Right forelimb (tissue), 1 donor: ENCODE data around the gene ZKSCAN7.
"Not testable (repeated sequence)": the region's sequence is repeated elsewhere in the genome, so short reads cannot be mapped to it uniquely, and the experiment has no call there.

Experiments used
- DNase-seq: peaks from one replicate; pipeline ENCODE4 v3.0.0-alpha.2; 2018

The ZKSCAN7 gene

DNA sequence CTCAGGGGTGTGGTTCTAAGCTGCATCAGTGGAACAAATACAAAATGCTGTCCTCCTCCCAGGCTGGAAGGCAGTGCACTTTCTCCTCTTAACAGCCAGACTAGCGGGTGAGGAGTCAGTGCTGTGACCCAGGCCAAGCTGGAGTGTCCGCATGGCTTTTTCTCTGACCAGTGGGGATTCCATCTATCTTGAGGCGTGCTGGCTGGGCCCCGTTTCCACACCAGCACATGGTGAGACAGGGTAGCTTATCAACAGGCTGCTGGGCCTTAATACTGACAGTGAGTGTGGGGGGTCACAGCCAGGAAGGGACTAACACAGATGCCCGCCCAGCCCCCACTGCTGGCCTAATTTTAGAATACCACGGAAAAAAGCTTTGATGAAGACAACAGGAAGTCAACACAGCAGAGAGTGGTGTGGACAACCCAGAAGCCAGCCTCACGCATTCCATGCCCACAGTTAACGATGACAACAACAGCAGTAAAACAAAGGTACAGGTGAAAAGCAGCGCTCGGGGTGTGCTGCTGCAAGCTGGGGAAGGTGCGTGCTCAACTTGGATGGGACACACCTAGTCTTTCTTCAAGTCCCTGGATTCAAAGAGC is 22.5 kb downstream of the ZKSCAN7 start:
- not testable (repeated sequence) for DNase-seq

GRCh38 chr3:44578316-44578715 is 23.3 kb downstream of the ZKSCAN7 start:
- DNase-seq: not testable (repeated sequence)

- not testable (repeated sequence) for DNase-seq
Observed at GRCh38 chr3:44578924-44579515, 24.0 kb downstream of the ZKSCAN7 start.

DNA sequence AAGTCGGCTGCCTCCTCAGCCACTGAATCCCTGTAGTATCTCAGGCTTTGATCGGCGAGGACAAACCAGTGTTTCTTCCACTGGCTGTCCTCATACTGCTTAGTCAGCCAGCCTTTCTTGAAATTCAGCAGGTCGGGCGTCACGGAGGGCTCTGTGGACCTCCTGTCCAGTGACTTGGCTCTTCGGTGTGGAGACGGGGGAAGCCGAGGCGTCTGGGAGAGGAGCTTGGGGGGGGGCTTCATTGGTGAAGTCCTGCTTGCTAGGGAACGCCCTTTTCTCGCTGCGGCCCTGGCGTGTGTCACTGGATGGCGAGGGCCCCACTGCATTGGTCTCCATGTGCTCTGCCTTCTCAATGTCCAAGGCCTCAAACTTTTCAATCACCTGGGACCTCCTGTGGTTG is 24.8 kb downstream of the ZKSCAN7 start:
- DNase-seq: not testable (repeated sequence)

- not testable (repeated sequence) for DNase-seq
Observed at GRCh38 chr3:44580971-44581370, 26.0 kb downstream of the ZKSCAN7 start.

DNA sequence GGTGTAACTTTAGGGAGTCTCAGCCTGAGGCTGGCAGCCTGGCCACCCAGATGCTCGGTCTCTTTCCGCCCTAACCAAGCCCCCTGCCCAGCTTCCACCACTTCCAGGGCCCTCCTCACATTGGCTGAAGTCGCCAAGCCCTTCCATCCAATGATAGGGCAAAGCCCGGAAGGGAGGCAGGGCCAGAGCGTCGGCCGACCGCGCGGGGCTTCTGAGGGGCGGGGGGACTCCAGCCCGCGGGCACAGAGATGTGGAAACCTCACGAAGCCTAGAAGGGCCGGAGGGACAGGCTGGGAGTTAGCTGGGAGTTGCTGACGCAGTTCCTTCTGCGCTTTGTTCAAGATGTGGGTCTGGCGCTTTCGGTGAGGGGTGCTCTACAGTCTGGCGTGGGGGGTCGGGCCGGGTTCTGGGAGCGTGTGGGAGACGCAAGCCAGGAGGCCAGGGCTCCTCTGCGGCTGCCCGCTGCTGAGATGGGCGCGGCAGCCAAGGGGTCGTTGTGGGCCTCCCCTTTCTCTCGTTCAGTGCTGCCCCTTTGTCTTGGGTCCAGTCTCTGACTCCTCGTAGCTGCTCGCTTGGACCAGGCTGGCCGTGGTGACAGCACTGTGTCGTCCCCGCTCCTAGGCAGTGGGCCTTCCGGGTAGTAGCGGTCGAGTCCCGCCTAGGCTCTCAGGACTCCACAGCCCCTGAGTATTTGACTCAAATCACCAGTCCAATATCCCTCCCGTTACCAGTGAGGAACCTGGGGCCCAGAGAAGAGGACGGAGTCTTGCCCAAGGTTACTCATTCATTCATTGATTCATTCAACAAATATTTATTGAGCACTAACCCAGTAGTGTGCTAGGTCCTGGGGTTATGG is 29.9 kb downstream of the ZKSCAN7 start, which contains the start of gene ZNF660:
Gene ZNF660 (plus strand): TSS at position 319 of the 856 bp plus-strand sequence. CDS start 9,230 bp downstream, outside the sequence.
- DNase-seq: peak; percentile 87

DNA sequence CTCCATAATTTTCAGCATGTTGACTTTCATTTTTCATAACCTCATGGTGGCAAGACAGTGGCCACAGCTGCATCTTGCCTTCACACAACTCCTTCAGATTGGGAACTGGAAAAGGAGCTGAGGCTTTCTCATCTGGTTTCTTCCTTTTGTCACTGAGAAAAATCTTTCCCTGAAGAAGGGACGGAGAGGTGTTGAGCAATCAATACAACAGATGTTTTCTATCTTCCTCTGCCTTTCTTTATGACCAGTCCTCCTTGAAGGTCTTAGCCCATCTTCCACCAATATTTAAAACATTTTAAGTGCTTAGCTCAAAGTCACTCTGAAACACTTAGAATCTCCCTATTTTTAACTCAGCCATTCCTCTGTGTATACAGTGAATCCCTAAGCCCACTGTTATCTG is 41.6 kb downstream of the ZKSCAN7 start:
- no peak for DNase-seq

- DNase-seq: no peak
Observed at GRCh38 chr3:44601749-44602148, 46.8 kb downstream of the ZKSCAN7 start.

GRCh38 chr3:44612678-44613077 is 57.7 kb downstream of the ZKSCAN7 start:
- no peak for DNase-seq
